BLaER1 (cell line): ENCODE data around the gene COL4A1.
A peak's percentile ranks its signal among the peaks of the same experiment; 100 is the strongest.

Experiments used
- H3K27ac ChIP-seq: shearing (Covaris generic); formaldehyde crosslinking; 2 replicates; pipeline ENCODE4 v1.8.1; 2022
- H3K27me3 ChIP-seq: shearing (Covaris generic); formaldehyde crosslinking; 2 replicates; pipeline ENCODE4 v1.8.1; 2022
- H3K36me3 ChIP-seq: shearing (Covaris generic); formaldehyde crosslinking; 2 replicates; pipeline ENCODE4 v1.8.1; 2022
- H3K4me1 ChIP-seq: shearing (Covaris generic); formaldehyde crosslinking; 2 replicates; pipeline ENCODE4 v1.8.1; 2022
- H3K4me2 ChIP-seq: shearing (Covaris generic); formaldehyde crosslinking; 2 replicates; pipeline ENCODE4 v1.8.1; 2022
- H3K4me3 ChIP-seq: shearing (Covaris generic); formaldehyde crosslinking; 2 replicates; pipeline ENCODE4 v1.8.1; 2022
- H3K9ac ChIP-seq: shearing (Covaris generic); formaldehyde crosslinking; 2 replicates; pipeline ENCODE4 v1.8.1; 2022
- H3K9me3 ChIP-seq: shearing (Covaris generic); formaldehyde crosslinking; 2 replicates; pipeline ENCODE4 v1.8.1; 2022
- H4K20me1 ChIP-seq: shearing (Covaris generic); formaldehyde crosslinking; 2 replicates; pipeline ENCODE4 v1.8.1; 2022
- Cebpa-rat ChIP-seq: shearing (Covaris generic); IDR thresholded peaks from 2 replicates; pipeline ENCODE4 v1.8.1; 2022

COL4A1 gene

GRCh38 chr13:110227416-110227815, 79.5 kb downstream of the COL4A1 start:
- Histone ChIP-seq H3K27me3 (no peaks in the 10 kb centered on the region), H4K20me1 (no peaks in the 10 kb centered on the region), H3K9ac (no peak overlapping the region), H3K36me3 (no peaks in the 10 kb centered on the region), H3K4me3 (no peak overlapping the region), H3K27ac (no peak overlapping the region), H3K9me3 (no peaks in the 10 kb centered on the region), H3K4me2 (no peak overlapping the region), H3K4me1 (no peaks in the 10 kb centered on the region)
- no peak for TF ChIP-seq Cebpa-rat

GRCh38 chr13:110225609-110226574, 81.1 kb downstream of the COL4A1 start:
- TF ChIP-seq Cebpa-rat: no peak
- H4K20me1 ChIP-seq: no peaks in the 10 kb centered on the region
- no peaks in the 10 kb centered on the region for H3K9me3 ChIP-seq
- H3K9ac ChIP-seq: no peak overlapping the region
- no peaks in the 10 kb centered on the region for H3K36me3 ChIP-seq
- H3K4me1 ChIP-seq: 0 out of 2 replicates have a peak, but pooled peaks cover 3% of the 10 kb centered on the region
- no peaks in the 10 kb centered on the region for H3K27me3 ChIP-seq
- no peak overlapping the region for H3K4me2 ChIP-seq
- no peak overlapping the region for H3K27ac ChIP-seq
- H3K4me3 ChIP-seq: no peak overlapping the region

- H3K27me3 ChIP-seq: no peaks in the 10 kb centered on the region
- no peak overlapping the region for H3K4me3 ChIP-seq
- no peak for TF ChIP-seq Cebpa-rat
- no peaks in the 10 kb centered on the region for H3K9me3 ChIP-seq
- H3K4me1 ChIP-seq: peaks cover 8% of the 10 kb centered on the region; the same call in 1 of the 2 replicates
- no peak overlapping the region for H3K9ac ChIP-seq
- H3K4me2 ChIP-seq: no peak overlapping the region
- H3K36me3 ChIP-seq: no peaks in the 10 kb centered on the region
- H4K20me1 ChIP-seq: no peaks in the 10 kb centered on the region
- no peak overlapping the region for H3K27ac ChIP-seq
These were observed 82.0 kb downstream of the COL4A1 start for GRCh38 chr13:110225003-110225402.

GRCh38 chr13:110224519-110224918, 82.4 kb downstream of the COL4A1 start:
- H3K9me3 ChIP-seq: no peaks in the 10 kb centered on the region
- peaks cover 8% of the 10 kb centered on the region; the same call in 1 of the 2 replicates for H3K4me1 ChIP-seq
- H3K4me2 ChIP-seq: no peak overlapping the region
- no peaks in the 10 kb centered on the region for H4K20me1 ChIP-seq
- no peak for TF ChIP-seq Cebpa-rat
- no peaks in the 10 kb centered on the region for H3K36me3 ChIP-seq
- H3K9ac ChIP-seq: no peak overlapping the region
- H3K27ac ChIP-seq: no peak overlapping the region
- no peaks in the 10 kb centered on the region for H3K27me3 ChIP-seq
- H3K4me3 ChIP-seq: no peak overlapping the region

- Histone ChIP-seq H3K36me3 (no peaks in the 10 kb centered on the region), H3K9me3 (no peaks in the 10 kb centered on the region), H3K27me3 (no peaks in the 10 kb centered on the region), H3K9ac (no peak overlapping the region), H4K20me1 (no peaks in the 10 kb centered on the region), H3K27ac (no peak overlapping the region), H3K4me3 (no peak overlapping the region), H3K4me2 (no peak overlapping the region), H3K4me1 (peaks cover 24% of the 10 kb centered on the region)
- no peak for TF ChIP-seq Cebpa-rat
These were observed 85.4 kb downstream of the COL4A1 start for GRCh38 chr13:110221406-110222117.

- H3K4me2 ChIP-seq: no peak overlapping the region
- H3K36me3 ChIP-seq: no peaks in the 10 kb centered on the region
- H4K20me1 ChIP-seq: no peaks in the 10 kb centered on the region
- peaks cover 33% of the 10 kb centered on the region for H3K4me1 ChIP-seq
- TF ChIP-seq Cebpa-rat: no peak
- no peaks in the 10 kb centered on the region for H3K27me3 ChIP-seq
- H3K4me3 ChIP-seq: no peak overlapping the region
- H3K9ac ChIP-seq: no peak overlapping the region
- no peaks in the 10 kb centered on the region for H3K9me3 ChIP-seq
- H3K27ac ChIP-seq: no peak overlapping the region
These were observed 86.5 kb downstream of the COL4A1 start for GRCh38 chr13:110220471-110220870.

- Histone ChIP-seq H3K27ac (no peak overlapping the region), H3K4me1 (peaks cover 35% of the 10 kb centered on the region), H3K36me3 (no peaks in the 10 kb centered on the region), H3K4me3 (no peak overlapping the region), H3K9me3 (no peaks in the 10 kb centered on the region), H3K9ac (no peak overlapping the region), H4K20me1 (no peaks in the 10 kb centered on the region), H3K27me3 (no peaks in the 10 kb centered on the region), H3K4me2 (peak overlapping the region; percentile 15; the same call in 1 of the 2 replicates)
- TF ChIP-seq Cebpa-rat: no peak
These were observed 88.3 kb downstream of the COL4A1 start for GRCh38 chr13:110218581-110219201.

- Histone ChIP-seq H3K9me3 (no peaks in the 10 kb centered on the region), H3K36me3 (no peaks in the 10 kb centered on the region), H3K9ac (no peak overlapping the region), H3K4me3 (no peak overlapping the region), H3K27me3 (no peaks in the 10 kb centered on the region), H4K20me1 (no peaks in the 10 kb centered on the region), H3K4me2 (no peak overlapping the region), H3K4me1 (peaks cover 44% of the 10 kb centered on the region), H3K27ac (no peak overlapping the region)
- TF ChIP-seq Cebpa-rat: no peak
These were observed 89.1 kb downstream of the COL4A1 start for GRCh38 chr13:110217811-110218210.

GRCh38 chr13:110217085-110217484, 89.9 kb downstream of the COL4A1 start:
- no peaks in the 10 kb centered on the region for H4K20me1 ChIP-seq
- H3K27ac ChIP-seq: no peak overlapping the region
- peaks cover 50% of the 10 kb centered on the region for H3K4me1 ChIP-seq
- 0 out of 2 replicates have a peak overlapping the region, but pooled peaks have one; percentile 4 for H3K4me2 ChIP-seq
- TF ChIP-seq Cebpa-rat: no peak
- H3K4me3 ChIP-seq: no peak overlapping the region
- no peak overlapping the region for H3K9ac ChIP-seq
- no peaks in the 10 kb centered on the region for H3K9me3 ChIP-seq
- H3K27me3 ChIP-seq: no peaks in the 10 kb centered on the region
- H3K36me3 ChIP-seq: no peaks in the 10 kb centered on the region
